Urothelium cell line (cell line): ENCODE data around the gene NKD2.

Experiments
- DNase-seq: peaks from one replicate; pipeline ENCODE4 v3.0.0; 2011; ENCODE audit warnings: low spot score, mixed read lengths
- FAIRE-seq: peaks from 2 replicates; lab custom pipeline; 2011; peaks lifted over from hg19 to GRCh38; lab: Jason Lieb, UNC

The NKD2 gene

DNA sequence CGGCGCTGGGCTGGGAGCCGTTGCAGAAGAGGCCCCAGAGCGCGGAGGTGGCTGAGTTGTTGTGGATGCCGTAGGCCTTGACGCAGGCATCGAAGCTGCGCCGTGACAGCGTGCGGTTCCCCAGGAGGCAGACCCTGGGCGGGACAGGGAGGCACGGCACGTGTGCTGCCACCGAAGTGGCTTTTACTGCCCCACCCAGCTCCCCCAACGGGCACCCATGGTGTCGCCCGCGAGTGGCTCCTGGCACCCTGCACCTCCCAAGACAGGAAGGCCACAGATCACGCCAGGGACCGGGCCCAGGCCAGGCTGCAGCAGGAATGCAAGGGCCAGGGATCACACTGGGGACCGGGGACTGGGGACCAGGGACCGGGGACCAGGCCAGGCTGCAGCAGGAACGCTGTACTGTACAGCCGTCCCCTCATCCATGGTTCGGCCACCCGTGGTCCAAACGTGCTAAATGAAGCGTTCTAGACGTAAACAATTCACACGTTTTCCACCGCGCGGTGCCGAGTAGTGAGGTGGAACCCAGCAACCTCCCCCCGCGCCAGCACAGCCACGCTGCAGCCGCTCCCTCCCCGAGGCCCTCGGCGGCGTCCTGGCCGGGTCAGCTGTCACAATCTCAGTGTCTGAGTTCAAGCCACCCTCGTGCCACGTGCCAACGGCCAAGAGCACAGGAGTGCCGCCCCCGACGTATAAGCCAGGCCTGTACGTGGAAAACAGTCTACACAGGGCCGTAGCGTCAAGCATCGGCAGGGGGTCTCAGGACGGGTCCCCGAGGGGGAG, 75.4 kb downstream of the NKD2 start:
- FAIRE-seq: peak; percentile 32
- no peak for DNase-seq

GRCh38 chr5:1085391-1085790, 76.8 kb downstream of the NKD2 start:
- FAIRE-seq: no peak

DNA sequence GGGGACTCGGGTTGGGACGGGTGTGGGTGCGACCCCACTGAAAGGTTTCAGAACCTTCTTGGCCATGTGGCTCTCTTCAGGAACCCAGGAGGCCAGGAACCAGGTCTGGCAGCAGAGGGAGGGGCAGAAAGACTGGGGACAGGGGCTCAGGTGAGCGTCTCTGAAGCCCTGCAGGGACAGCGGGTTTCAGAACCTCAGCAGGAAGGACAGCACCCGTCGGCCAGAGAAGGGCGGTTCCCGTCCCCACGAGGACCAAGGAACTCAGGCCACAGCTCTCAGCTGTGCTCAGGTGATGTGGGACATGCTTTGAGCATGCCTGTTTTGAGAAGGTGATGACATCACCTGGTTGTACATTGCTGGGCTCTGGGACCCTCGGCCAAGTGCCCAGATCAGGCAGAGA, 77.5 kb downstream of the NKD2 start:
- FAIRE-seq (no peak), DNase-seq (no peak)

More at GRCh38 chr5:1085391-1085790, 76.8 kb downstream of the NKD2 start:
- no peak for DNase-seq

GRCh38 chr5:1086871-1087270, 78.3 kb downstream of the NKD2 start:
- no peak for DNase-seq
- FAIRE-seq: no peak

- no peak for FAIRE-seq
Measured at GRCh38 chr5:1087428-1087827, 78.8 kb downstream of the NKD2 start.

GRCh38 chr5:1088031-1088430, 79.4 kb downstream of the NKD2 start:
- FAIRE-seq: no peak

More at GRCh38 chr5:1087428-1087827, 78.8 kb downstream of the NKD2 start:
- DNase-seq: no peak

More at GRCh38 chr5:1088031-1088430, 79.4 kb downstream of the NKD2 start:
- DNase-seq: no peak
